Activated CD4-positive, alpha-beta T cell treated with anti-CD3 and anti-CD28 coated beads, Interleukin-2, amount 10 ng/mL, durations not matched to agents 7 days and 5 days (primary cell): ENCODE measurements around the gene NIPAL4. TPM values are rescaled to one million over a fixed set of nuclear protein-coding genes. Genes with fewer than 3 reads are reported as not detected.

ENCODE experiments used
- CTCF ChIA-PET: fragments of 350-600 bp; sonication (Branson Sonifier 250); formaldehyde crosslinking; loops from one replicate; lab custom pipeline; 2021; ENCODE audit warnings: antibody characterized with exemption; lab: Charles Lee
- POLR2A ChIA-PET: fragments of 350-600 bp; sonication (Branson Sonifier 250); formaldehyde crosslinking; loops from one replicate; lab custom pipeline; 2021; ENCODE audit warnings: antibody characterized with exemption; lab: Charles Lee
- DNase-seq: peaks from one replicate; pipeline ENCODE4 v3.0.0-alpha.2; 2020
- H3K27ac Mint-ChIP-seq: one replicate; pipeline ENCODE4 v1.8.0; 2021; ENCODE audit warnings: mild to moderate bottlenecking, moderate library complexity, mixed read lengths
- H3K27me3 Mint-ChIP-seq: one replicate; pipeline ENCODE4 v1.8.0; 2021; ENCODE audit warnings: mixed read lengths
- H3K36me3 Mint-ChIP-seq: one replicate; pipeline ENCODE4 v1.8.0; 2021; ENCODE audit warnings: low read depth, mixed read lengths
- H3K4me1 Mint-ChIP-seq: one replicate; pipeline ENCODE4 v1.8.0; 2021; ENCODE audit warnings: mixed read lengths
- H3K4me3 Mint-ChIP-seq: one replicate; pipeline ENCODE4 v1.8.0; 2021; ENCODE audit warnings: mild to moderate bottlenecking, moderate library complexity, mixed read lengths
- H3K9me3 Mint-ChIP-seq: one replicate; pipeline ENCODE4 v1.8.0; 2021; ENCODE audit warnings: mixed read lengths
- total RNA-seq, 2 experiments: library from RNA; stranded (reverse); gene quantifications; one replicate each; pipeline ENCODE4 v1.2.3, GENCODE V29; 2021

The NIPAL4 gene
- total RNA-seq, 2 experiments from 2014 or later = 0.10 to 0.17 TPM

DNA sequence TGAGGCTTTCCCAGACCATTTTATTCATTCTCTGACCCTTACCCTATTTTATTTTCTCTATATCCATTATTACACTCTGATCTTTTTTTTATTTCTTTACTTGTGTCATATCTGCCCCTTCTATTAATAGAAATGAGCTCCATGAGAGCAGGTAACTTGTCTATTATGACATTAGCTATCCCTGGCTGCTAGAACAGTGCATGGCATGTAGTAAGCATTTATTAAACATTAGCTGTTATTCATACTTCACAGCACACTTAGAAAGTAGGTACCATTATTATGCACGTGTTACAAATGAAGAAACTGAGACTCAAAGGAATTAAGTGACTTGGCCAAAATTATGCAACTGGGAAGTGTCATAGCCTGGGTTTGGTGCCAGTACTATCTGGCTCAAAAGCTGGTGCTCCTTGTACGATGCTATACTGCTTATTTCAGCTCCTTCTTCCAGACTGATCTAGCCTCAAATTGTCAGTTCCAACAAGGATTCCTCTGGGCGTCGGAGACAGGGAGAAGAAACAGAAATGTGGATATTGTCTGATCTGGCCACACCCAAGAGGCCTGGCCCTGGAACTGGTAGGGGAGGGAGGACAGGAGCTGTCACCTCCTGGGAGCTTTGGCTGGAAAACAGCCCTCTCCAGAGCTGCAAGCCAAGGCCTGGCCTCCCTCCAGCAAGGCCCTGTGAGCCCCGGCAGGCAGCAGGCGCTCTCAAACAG lies 10.8 kb upstream of the NIPAL4 start:
- POLR2A ChIA-PET = no interaction called here
- DNase-seq = no peak
- Mint-ChIP-seq H3K27ac (no peak overlapping the region), H3K9me3 (no peaks in the 10 kb centered on the region), H3K36me3 (no peaks in the 10 kb centered on the region), H3K27me3 (peaks cover 4% of the 10 kb centered on the region), H3K4me1 (no peaks in the 10 kb centered on the region), H3K4me3 (no peak overlapping the region)
- CTCF ChIA-PET = interaction anchor here (0.6 to 2.0 kb wide), 4 partner anchors 23 to 295 kb away, joined by 3 to 7 read pairs (median 6); partner anchors contain the start of gene LSM11

DNA sequence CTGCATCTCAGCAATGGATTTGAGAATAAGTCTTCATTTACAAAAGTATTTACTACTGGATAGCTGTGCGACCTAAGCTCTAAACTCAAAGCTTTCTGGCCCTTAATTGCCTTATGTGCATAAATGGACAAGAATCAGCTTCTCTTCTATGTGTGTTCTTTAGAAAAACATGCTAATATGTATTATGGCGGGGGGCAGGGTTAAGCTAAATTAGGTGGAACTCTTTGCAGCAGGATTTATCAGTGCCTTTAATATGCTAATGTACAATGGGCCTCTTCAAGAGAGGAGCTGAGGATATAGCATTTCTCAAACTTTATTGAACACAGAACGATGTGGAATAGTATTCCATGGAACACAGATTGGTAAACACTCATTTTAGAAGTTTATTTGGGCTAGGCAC lies 10.0 kb upstream of the NIPAL4 start:
- Mint-ChIP-seq H3K27me3 (peaks cover 3% of the 10 kb centered on the region), H3K4me3 (no peak overlapping the region), H3K9me3 (no peaks in the 10 kb centered on the region), H3K36me3 (no peaks in the 10 kb centered on the region), H3K27ac (no peak overlapping the region), H3K4me1 (peaks cover 3% of the 10 kb centered on the region)
- DNase-seq = no peak
- ChIA-PET POLR2A (no interaction called here), CTCF (interaction anchor here (0.6 to 2.0 kb wide), 4 partner anchors 22 to 294 kb away, joined by 3 to 7 read pairs (median 6); partner anchors contain the start of gene LSM11)

DNA sequence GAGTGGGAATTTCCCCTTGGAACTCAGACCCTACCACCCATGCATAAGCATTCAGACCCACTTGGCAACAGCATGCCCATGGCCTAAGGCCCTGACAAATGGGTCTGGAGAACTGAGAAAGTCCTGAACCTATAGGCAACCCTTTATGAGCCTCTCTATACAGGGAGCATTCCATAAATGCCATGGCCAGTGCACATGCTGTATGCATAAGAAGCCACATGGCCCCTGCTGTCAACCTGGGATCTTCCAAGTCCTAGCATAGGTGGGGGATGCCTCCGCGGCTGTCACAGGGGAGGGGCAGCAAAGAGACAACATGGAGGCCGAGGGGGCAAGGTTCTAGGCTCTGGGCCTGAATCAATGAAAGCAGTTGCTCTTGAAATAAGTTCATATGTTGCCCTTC lies 8.2 kb upstream of the NIPAL4 start:
- CTCF ChIA-PET = no interaction called here

DNA sequence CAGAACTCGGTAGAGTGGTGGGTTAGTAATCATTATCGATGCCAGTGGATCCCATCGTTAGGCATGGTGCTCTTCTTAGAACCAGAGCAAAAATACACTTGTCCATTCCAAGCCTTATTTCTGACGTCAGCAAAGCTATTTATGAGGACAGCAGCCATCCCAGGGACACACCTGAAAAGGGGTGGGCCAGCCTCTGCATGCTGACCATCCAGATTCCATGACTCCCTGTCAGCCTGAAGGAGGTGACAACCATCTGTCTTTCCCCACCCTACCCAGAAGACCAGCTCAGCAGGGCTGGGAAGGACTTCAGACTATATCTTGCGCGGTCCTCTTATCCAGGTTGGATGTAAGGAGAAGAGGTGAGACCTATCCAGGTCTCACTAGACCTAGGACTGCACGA lies 5.7 kb upstream of the NIPAL4 start:
- Mint-ChIP-seq H3K4me1 (peaks cover 8% of the 10 kb centered on the region), H3K9me3 (no peaks in the 10 kb centered on the region), H3K27me3 (peaks cover 10% of the 10 kb centered on the region), H3K4me3 (no peak overlapping the region), H3K27ac (no peak overlapping the region), H3K36me3 (no peaks in the 10 kb centered on the region)
- ChIA-PET POLR2A (no interaction called here), CTCF (interaction anchor here (0.6 to 1.9 kb wide), 4 partner anchors 13 to 915 kb away, joined by 3 to 4 read pairs (median 4); no protein-coding TSS in a partner anchor)
- DNase-seq = no peak

More for the DNA sequence above, 8.2 kb upstream of the NIPAL4 start:
- H3K4me1 Mint-ChIP-seq = peaks cover 8% of the 10 kb centered on the region
- no peak for DNase-seq
- H3K27ac Mint-ChIP-seq = no peak overlapping the region
- no peaks in the 10 kb centered on the region for H3K9me3 Mint-ChIP-seq
- POLR2A ChIA-PET = no interaction called here
- H3K27me3 Mint-ChIP-seq = no peaks in the 10 kb centered on the region
- H3K4me3 Mint-ChIP-seq = no peak overlapping the region
- no peaks in the 10 kb centered on the region for H3K36me3 Mint-ChIP-seq

GRCh38 chr5:157455057-157455456 lies 5.0 kb upstream of the NIPAL4 start:
- no peak overlapping the region for H3K4me3 Mint-ChIP-seq
- POLR2A ChIA-PET = no interaction called here
- no peaks in the 10 kb centered on the region for H3K9me3 Mint-ChIP-seq
- no peaks in the 10 kb centered on the region for H3K36me3 Mint-ChIP-seq
- DNase-seq = no peak
- CTCF ChIA-PET = interaction anchor here (1.7 kb wide), 1 partner anchor 17 kb away, joined by 3 read pairs; no protein-coding TSS in a partner anchor
- H3K27me3 Mint-ChIP-seq = peaks cover 15% of the 10 kb centered on the region
- H3K4me1 Mint-ChIP-seq = peaks cover 9% of the 10 kb centered on the region
- no peak overlapping the region for H3K27ac Mint-ChIP-seq

- peaks cover 26% of the 10 kb centered on the region for H3K27me3 Mint-ChIP-seq
- no peak overlapping the region for H3K27ac Mint-ChIP-seq
- no peaks in the 10 kb centered on the region for H3K9me3 Mint-ChIP-seq
- no peak overlapping the region for H3K4me3 Mint-ChIP-seq
- no peak for DNase-seq
- POLR2A ChIA-PET = interaction anchor here (0.6 kb wide), 1 partner anchor 19 kb away, joined by 3 read pairs; no protein-coding TSS in a partner anchor
- H3K4me1 Mint-ChIP-seq = peaks cover 20% of the 10 kb centered on the region
- CTCF ChIA-PET = no interaction called here
- no peaks in the 10 kb centered on the region for H3K36me3 Mint-ChIP-seq
Observed at GRCh38 chr5:157456301-157456700, 3.7 kb upstream of the NIPAL4 start.

GRCh38 chr5:157457391-157457790 lies 2.6 kb upstream of the NIPAL4 start:
- H3K9me3 Mint-ChIP-seq = no peaks in the 10 kb centered on the region
- ChIA-PET POLR2A (no interaction called here), CTCF (interaction anchor here (0.8 kb wide), 1 partner anchor 124 kb away, joined by 3 read pairs; no protein-coding TSS in a partner anchor)
- no peak for DNase-seq
- H3K4me3 Mint-ChIP-seq = no peak overlapping the region
- H3K27me3 Mint-ChIP-seq = peaks cover 33% of the 10 kb centered on the region
- H3K36me3 Mint-ChIP-seq = no peaks in the 10 kb centered on the region
- peaks cover 20% of the 10 kb centered on the region for H3K4me1 Mint-ChIP-seq
- H3K27ac Mint-ChIP-seq = no peak overlapping the region

GRCh38 chr5:157458835-157459234 lies 1.2 kb upstream of the NIPAL4 start:
- CTCF ChIA-PET = interaction anchor here (0.6 to 2.1 kb wide), 3 partner anchors 11 to 284 kb away, joined by 3 to 4 read pairs (median 3); no protein-coding TSS in a partner anchor
- POLR2A ChIA-PET = no interaction called here
- Mint-ChIP-seq H3K27me3 (peaks cover 33% of the 10 kb centered on the region), H3K4me1 (peaks cover 21% of the 10 kb centered on the region), H3K9me3 (no peaks in the 10 kb centered on the region), H3K27ac (no peak overlapping the region), H3K36me3 (no peaks in the 10 kb centered on the region), H3K4me3 (no peak overlapping the region)
- no peak for DNase-seq

DNA sequence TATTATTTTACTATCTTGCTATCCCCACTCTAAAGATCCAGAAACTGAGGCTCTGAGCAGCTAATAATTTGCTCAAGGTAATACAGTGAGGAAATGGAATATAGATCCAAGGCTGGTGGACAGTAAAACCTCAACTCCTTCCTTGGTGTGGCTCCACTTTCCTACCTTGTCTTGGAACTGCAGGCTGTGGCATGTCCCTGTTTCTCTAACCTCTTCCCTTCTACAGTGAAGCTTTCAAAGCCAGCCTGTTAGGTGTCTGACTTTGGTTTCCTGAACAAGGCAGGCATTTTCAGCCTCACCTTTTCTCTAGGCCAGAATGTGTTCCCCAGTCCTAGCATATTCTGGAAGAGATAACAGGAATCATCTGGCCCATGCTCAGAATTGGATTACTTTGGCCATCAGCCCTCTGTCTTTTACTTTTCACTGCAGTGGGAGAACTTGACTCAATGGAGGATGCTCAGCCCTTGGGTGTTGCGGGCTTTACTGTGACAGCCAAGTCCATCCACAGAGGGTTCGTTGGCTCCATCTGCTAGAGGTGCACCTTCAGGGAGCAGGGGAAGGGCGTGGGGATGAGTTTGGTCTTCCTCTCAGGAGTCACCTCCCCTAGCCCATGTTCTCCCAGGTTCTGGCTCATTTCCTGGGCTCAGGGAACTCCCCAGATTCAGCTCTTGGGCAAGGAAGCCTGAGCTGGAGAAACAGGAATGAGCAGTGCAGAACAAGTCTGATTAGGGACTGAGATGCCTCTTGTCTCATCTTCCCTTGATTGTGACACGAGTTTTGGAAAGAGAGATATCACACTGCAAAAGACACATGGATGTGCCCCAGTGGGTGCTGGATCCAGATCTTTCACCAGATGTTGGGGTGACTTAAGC lies 1.1 kb downstream of the NIPAL4 start:
- ChIA-PET CTCF (interaction anchor here (0.7 to 2.9 kb wide), 6 partner anchors 9 to 282 kb away, joined by 3 to 10 read pairs (median 3); partner anchors contain the start of genes LSM11 and THG1L), POLR2A (no interaction called here)
- no peak for DNase-seq
- H3K36me3 Mint-ChIP-seq = no peaks in the 10 kb centered on the region
- H3K9me3 Mint-ChIP-seq = no peaks in the 10 kb centered on the region
- peaks cover 34% of the 10 kb centered on the region for H3K4me1 Mint-ChIP-seq
- H3K4me3 Mint-ChIP-seq = peak overlapping the region; percentile 52
- H3K27ac Mint-ChIP-seq = no peak overlapping the region
- peaks cover 33% of the 10 kb centered on the region for H3K27me3 Mint-ChIP-seq

GRCh38 chr5:157463081-157463480 lies 3.1 kb downstream of the NIPAL4 start:
- ChIA-PET CTCF (interaction anchor here (1.1 to 2.9 kb wide), 2 partner anchors 9 to 280 kb away, joined by 3 to 10 read pairs; partner anchors contain the start of gene LSM11), POLR2A (no interaction called here)
- no peak overlapping the region for H3K4me3 Mint-ChIP-seq
- no peak for DNase-seq
- H3K36me3 Mint-ChIP-seq = no peaks in the 10 kb centered on the region
- no peak overlapping the region for H3K27ac Mint-ChIP-seq
- peaks cover 30% of the 10 kb centered on the region for H3K27me3 Mint-ChIP-seq
- H3K9me3 Mint-ChIP-seq = no peaks in the 10 kb centered on the region
- peaks cover 34% of the 10 kb centered on the region for H3K4me1 Mint-ChIP-seq

GRCh38 chr5:157463621-157464518 lies 3.9 kb downstream of the NIPAL4 start:
- Mint-ChIP-seq H3K4me1 (peaks cover 34% of the 10 kb centered on the region), H3K27me3 (peaks cover 27% of the 10 kb centered on the region), H3K4me3 (no peak overlapping the region), H3K36me3 (no peaks in the 10 kb centered on the region), H3K27ac (no peak overlapping the region), H3K9me3 (no peaks in the 10 kb centered on the region)
- DNase-seq = no peak
- POLR2A ChIA-PET = no interaction called here
- CTCF ChIA-PET = interaction anchor here (1.1 to 2.9 kb wide), 2 partner anchors 8 to 279 kb away, joined by 3 to 10 read pairs; partner anchors contain the start of gene LSM11
